Measurements from ENCODE around the gene DIAPH3. TPM values are rescaled to one million over a fixed set of nuclear protein-coding genes. Genes with fewer than 3 reads are reported as not detected.

DIAPH3 gene
- total and polyA plus RNA-seq, 2 of the 8 experiments (the other 6 are each of a cell fraction or from before 2014, with no cell fraction given) = 8.0 to 30.8 TPM

DNA sequence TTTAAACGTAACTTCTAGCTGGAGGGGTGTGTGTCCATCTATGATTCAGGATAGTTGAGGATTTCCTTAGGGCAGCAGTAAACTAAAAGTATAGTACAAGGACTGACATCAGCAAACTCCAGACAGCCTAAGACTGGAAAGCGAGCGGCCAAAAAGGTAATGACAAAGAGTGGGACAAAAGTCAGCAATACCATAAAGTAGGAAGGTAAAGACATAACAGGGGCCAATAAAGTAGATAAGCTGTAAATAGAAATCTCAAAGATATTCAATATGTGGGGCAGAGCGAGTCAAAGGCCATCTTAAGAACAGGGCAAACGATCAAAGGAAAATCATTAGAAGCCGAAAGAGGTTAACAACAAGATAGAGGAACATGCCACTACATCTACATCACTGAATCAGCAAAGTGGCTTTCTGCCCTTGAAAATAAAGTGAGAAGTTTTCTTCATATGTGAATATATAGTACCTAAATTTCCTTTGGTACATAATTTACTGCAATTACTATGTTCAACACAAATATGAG, 167.2 kb downstream of the DIAPH3 start:
- WGBS, 2 experiments (ENCODE audit: extremely low coverage in 1 of 2, insufficient coverage in 1 of 2, insufficient read length in 1 of 2, insufficient replicate concordance in 2 of 2, low coverage in 1 of 2, low lambda C conversion rate in 2 of 2, missing lambda C conversion rate in 1 of 2) = 90% methylated on average over 6 of the region's 6 CpGs; no CpG with 5 or more reads in 1 of the 2 experiments
- no peaks in the 10 kb centered on the region for H3K79me2 ChIP-seq (ENCODE audit: control insufficient read depth in 1 of 2, insufficient read depth in 2 of 2, low read length in 2 of 2)
- H3K23me2 ChIP-seq (ENCODE audit: low read depth, low read length) = no peaks in the 10 kb centered on the region
- H2AK5ac ChIP-seq (ENCODE audit: low read depth, low read length) = no peak overlapping the region
- H3K36me3 ChIP-seq (ENCODE audit: control insufficient read depth in 2 of 4, insufficient read depth in 4 of 4, low read length in 3 of 4) = peaks cover 0 to 2% (median 0%) of the 10 kb centered on the region in 4 experiments; a peak in 1 of 8 replicates
- TF ChIP-seq CHD1 (IDR thresholded peaks at IDR 0.05; ENCODE audit: low read depth, low read length) (no peak), POLR2A (IDR thresholded peaks at IDR 0.05; ENCODE audit: control extremely low read depth in 1 of 2, low read depth in 2 of 2, low read length in 2 of 2) (no peak), FOSL1 (IDR thresholded peaks at IDR 0.05; ENCODE audit: insufficient read depth, low read depth, low read length) (no peak), ZNF274 (IDR thresholded peaks at IDR 0.05; ENCODE audit: borderline replicate concordance, extremely low read depth, low read length) (no peak), KDM1A (IDR thresholded peaks at IDR 0.05; ENCODE audit: borderline replicate concordance, low read length) (no peak), EGR1 (IDR thresholded peaks at IDR 0.05; ENCODE audit: borderline replicate concordance, low read depth, low read length) (no peak), SAP30 (IDR thresholded peaks at IDR 0.05; ENCODE audit: insufficient read depth, insufficient replicate concordance, low read length) (no peak), NANOG (IDR thresholded peaks at IDR 0.05; ENCODE audit: insufficient read depth, low read depth, low read length, poor library complexity, severe bottlenecking) (no peak)
- TF ChIP-seq, protein P1, sequence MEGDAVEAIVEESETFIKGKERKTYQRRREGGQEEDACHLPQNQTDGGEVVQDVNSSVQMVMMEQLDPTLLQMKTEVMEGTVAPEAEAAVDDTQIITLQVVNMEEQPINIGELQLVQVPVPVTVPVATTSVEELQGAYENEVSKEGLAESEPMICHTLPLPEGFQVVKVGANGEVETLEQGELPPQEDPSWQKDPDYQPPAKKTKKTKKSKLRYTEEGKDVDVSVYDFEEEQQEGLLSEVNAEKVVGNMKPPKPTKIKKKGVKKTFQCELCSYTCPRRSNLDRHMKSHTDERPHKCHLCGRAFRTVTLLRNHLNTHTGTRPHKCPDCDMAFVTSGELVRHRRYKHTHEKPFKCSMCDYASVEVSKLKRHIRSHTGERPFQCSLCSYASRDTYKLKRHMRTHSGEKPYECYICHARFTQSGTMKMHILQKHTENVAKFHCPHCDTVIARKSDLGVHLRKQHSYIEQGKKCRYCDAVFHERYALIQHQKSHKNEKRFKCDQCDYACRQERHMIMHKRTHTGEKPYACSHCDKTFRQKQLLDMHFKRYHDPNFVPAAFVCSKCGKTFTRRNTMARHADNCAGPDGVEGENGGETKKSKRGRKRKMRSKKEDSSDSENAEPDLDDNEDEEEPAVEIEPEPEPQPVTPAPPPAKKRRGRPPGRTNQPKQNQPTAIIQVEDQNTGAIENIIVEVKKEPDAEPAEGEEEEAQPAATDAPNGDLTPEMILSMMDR (IDR thresholded peaks at IDR 0.05; ENCODE audit: control extremely low read depth in 1 of 3, insufficient read depth in 1 of 3, low read depth in 1 of 3, low read length in 3 of 3) = no peak
- no peak overlapping the region for H4K5ac ChIP-seq (ENCODE audit: insufficient read length, low read depth, low read length)
- no peak overlapping the region for H4K91ac ChIP-seq (replicated peaks; ENCODE audit: insufficient read length, low read length)
- H2BK15ac ChIP-seq (ENCODE audit: low read length) = no peak overlapping the region
- H3K23ac ChIP-seq (ENCODE audit: insufficient read length) = no peak overlapping the region
- H3K4me2 ChIP-seq (ENCODE audit: insufficient read depth in 1 of 2, low read depth in 2 of 2, low read length in 2 of 2) = no peak overlapping the region
- H2AFZ ChIP-seq (ENCODE audit: low read length) = no peak overlapping the region
- no peak overlapping the region for H2BK120ac ChIP-seq (replicated peaks; ENCODE audit: low read depth, low read length)
- H4K20me1 ChIP-seq (replicated peaks in 1 of 2; ENCODE audit: control insufficient read depth in 1 of 2, insufficient read depth in 2 of 2, low read length in 2 of 2) = peaks cover 0 to under 1% of the 10 kb centered on the region in 2 experiments
- H3K18ac ChIP-seq (ENCODE audit: extremely low read depth, low read length) = no peak overlapping the region
- no peak overlapping the region for H3K56ac ChIP-seq (replicated peaks; ENCODE audit: insufficient read length, low read depth, low read length)
- H3K4ac ChIP-seq (replicated peaks; ENCODE audit: insufficient read length, low read depth, low read length) = no peak overlapping the region
- no peaks in the 10 kb centered on the region for H3K4me1 ChIP-seq (replicated peaks in 1 of 4; ENCODE audit: control insufficient read depth in 3 of 4, insufficient read depth in 4 of 4, low read length in 3 of 4)
- H3K4me3 ChIP-seq (ENCODE audit: extremely low read depth in 1 of 4, insufficient read depth in 2 of 4, low read depth in 3 of 4, low read length in 4 of 4) = no peak overlapping the region
- no peak overlapping the region for H3K27ac ChIP-seq (ENCODE audit: low read depth, low read length)
- no peaks in the 10 kb centered on the region for H3K79me1 ChIP-seq (ENCODE audit: low read depth, low read length)
- CTCF ChIA-PET (ENCODE audit: partially characterized antibody) = no interaction called here
- H3K9ac ChIP-seq (replicated peaks in 1 of 4; ENCODE audit: extremely low read depth in 1 of 4, low read depth in 3 of 4, low read length in 3 of 4) = no peak overlapping the region
- POLR2A ChIA-PET (ENCODE audit: partially characterized antibody) = no interaction called here
- H2BK5ac ChIP-seq (ENCODE audit: low read depth, low read length) = no peak overlapping the region
- no peak overlapping the region for H2BK20ac ChIP-seq (ENCODE audit: low read length)
- H3K9me3 ChIP-seq (ENCODE audit: insufficient read depth in 2 of 2, low read depth in 1 of 2, low read length in 1 of 2) = no peaks in the 10 kb centered on the region
- no peak overlapping the region for H3K14ac ChIP-seq (ENCODE audit: insufficient read length)
- no peaks in the 10 kb centered on the region for H3K27me3 ChIP-seq (replicated peaks in 1 of 4; ENCODE audit: control insufficient read depth in 3 of 4, extremely low read depth in 1 of 4, insufficient read depth in 3 of 4, low read length in 3 of 4)
- FAIRE-seq (no peak), DNase-seq (ENCODE audit: low read depth in 1 of 2, low spot score in 2 of 2) (no peak)
- no peak overlapping the region for H2BK12ac ChIP-seq (ENCODE audit: low read depth, low read length)
- no peak overlapping the region for H4K8ac ChIP-seq (ENCODE audit: extremely low read depth, insufficient read depth, low read length)

Data from H1 (cell line).